HG02884 (cell line): ENCODE data around the gene KBTBD3.
"Not testable (repeated sequence)": the region's sequence is repeated elsewhere in the genome, so short reads cannot be mapped to it uniquely, and the experiment has no call there.

Source experiments
- ATAC-seq: cut with Tn5 transposase; IDR thresholded peaks from one replicate; pipeline ENCODE4 v1.9.1; 2021; ENCODE audit warnings: mild to moderate bottlenecking, moderate library complexity; ENCODE audit not compliant: unreplicated experiment

The KBTBD3 gene

GRCh38 chr11:106012744-106013143 lies 64.4 kb downstream of the KBTBD3 start:
- no peak for ATAC-seq

GRCh38 chr11:106011481-106011880 lies 65.7 kb downstream of the KBTBD3 start:
- ATAC-seq: no peak

GRCh38 chr11:106003094-106003493 lies 74.1 kb downstream of the KBTBD3 start:
- not testable (repeated sequence) for ATAC-seq

GRCh38 chr11:106001304-106002012 lies 75.7 kb downstream of the KBTBD3 start:
- peak; percentile 58 for ATAC-seq
